DMS53 (cell line): Measurements from ENCODE around the gene TLR9.
A peak's percentile ranks its signal among the peaks of the same experiment; 100 is the strongest.

Experiments
- DNase-seq: peaks from one replicate; lab custom pipeline; 2025; lab: John Stamatoyannopoulos, UW

The TLR9 gene

DNA sequence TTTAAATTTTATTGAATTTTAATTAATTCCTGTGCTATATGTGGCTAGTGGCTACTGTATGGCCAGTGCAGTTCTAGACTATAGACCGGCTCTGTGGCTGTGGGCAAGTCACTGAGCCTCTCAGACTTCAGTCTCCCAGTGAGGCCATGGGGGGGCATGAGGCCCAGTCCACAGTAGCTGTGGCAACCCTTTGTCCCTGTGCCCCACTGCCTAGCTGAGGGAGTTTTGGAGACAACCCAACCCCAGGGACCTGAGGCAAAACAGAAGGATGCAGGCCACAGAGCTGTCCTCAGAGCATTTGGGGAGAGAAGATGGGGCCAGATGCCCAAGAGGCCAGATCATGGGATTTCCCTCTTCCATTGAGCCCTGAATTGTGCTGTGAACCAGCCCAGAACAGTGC is 52.3 kb downstream of the TLR9 start:
- DNase-seq = no peak

DNA sequence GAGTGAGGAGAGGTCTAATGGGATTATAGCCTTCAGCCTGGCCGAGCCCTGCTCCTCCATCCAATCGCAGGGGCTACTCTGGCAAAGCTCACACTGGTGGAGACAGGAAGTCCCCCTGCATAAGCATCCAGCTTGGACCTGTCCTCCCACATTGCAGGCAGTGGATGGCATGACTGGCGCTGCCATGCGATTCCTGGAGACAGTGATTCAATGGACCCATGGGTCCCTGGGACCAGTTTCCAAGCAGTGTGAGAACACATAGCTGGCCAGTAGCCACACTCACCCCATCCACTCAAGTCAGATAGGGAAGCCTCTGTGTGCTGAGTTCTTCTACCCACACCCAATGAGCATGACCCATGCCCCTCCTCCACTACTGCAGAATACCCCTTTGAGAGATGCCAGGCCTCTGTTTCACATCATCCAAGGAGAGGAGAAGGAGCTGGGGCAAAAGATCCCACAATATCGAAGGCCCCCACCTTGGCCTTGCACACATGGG is 53.1 kb downstream of the TLR9 start:
- no peak for DNase-seq

DNA sequence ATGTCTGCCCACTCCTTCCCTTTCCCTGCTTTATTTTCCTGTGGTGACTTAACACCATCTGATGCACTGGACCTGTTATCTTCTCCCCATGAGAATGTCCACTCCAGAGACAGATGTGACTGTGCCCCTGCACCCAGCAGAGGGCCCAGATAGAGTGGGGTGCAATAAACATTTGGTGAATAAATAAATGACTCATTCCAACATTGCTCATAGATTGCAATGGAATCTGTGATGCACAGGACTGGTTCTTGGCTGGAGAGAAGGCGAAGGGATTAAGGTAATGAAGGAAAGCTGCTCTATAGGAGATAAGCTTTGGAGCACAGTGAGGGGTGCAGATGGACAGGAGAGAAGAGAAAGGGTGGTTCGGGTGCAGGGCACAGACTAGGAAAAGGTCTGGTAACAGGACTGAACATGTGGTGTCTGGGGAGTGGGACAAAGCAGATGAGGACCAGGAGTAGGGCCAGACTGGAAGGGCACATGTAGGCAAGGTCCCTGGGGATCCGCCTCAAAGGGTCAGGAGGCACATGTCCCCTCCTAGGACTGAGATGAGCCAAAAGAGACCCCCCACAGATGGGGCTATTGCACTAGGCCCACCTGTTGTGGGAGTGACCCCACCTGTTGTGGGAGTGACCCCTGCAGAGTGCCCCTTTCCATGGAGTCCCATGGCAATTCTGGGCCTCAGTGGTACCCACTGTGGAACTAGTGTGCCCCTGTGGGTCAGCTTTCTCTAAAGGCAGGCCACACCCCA is 53.8 kb downstream of the TLR9 start:
- peak; percentile 18 for DNase-seq
